Muscle of leg (tissue), 11 donors: ENCODE results near the gene KCTD2. TPM values are rescaled to one million over a fixed set of nuclear protein-coding genes. Genes with fewer than 3 reads are reported as not detected.
A peak's percentile ranks its signal among the peaks of the same experiment; 100 is the strongest.

Experiments
- DNase-seq: peaks from one replicate; pipeline ENCODE4 v3.0.0; 2013
- H3K27ac ChIP-seq: one replicate; pipeline ENCODE4 v1.5.1; 2013; ENCODE audit warnings: mild to moderate bottlenecking, low read length, control low read depth
- H3K27me3 ChIP-seq: one replicate; pipeline ENCODE4 v1.6.1; 2013; ENCODE audit warnings: low read length; ENCODE audit not compliant: control insufficient read depth, insufficient read depth
- H3K36me3 ChIP-seq: one replicate; pipeline ENCODE4 v1.6.1; 2013; ENCODE audit warnings: low read length; ENCODE audit not compliant: control insufficient read depth, insufficient read depth
- H3K4me1 ChIP-seq: one replicate; pipeline ENCODE4 v1.6.1; 2013; ENCODE audit warnings: low read length; ENCODE audit not compliant: control insufficient read depth, insufficient read depth
- H3K4me3 ChIP-seq: one replicate; pipeline ENCODE4 v1.5.1; 2013; ENCODE audit warnings: low read length, control low read depth
- H3K9me3 ChIP-seq: replicated peaks from 2 replicates; pipeline ENCODE4 v1.6.1; 2013; ENCODE audit warnings: low read depth, low read length; ENCODE audit not compliant: control insufficient read depth
- WGBS: methylation state at CpG from one replicate; pipeline ENCODE4 v1.1.5; 2013; ENCODE audit warnings: missing lambda C conversion rate; ENCODE audit not compliant: insufficient coverage; 5-methylcytosine and 5-hydroxymethylcytosine counted together
- polyA plus RNA-seq, 8 donors: library from polyadenylated mRNA; unstranded; fragments of 120-200 nt; gene quantifications; one replicate each; pipeline versions ENCODE4 v1.2.1 to v1.2.3, GENCODE V29; 2013; ENCODE audit warnings: inconsistent platforms in 1 of 8, low replicate concordance in 1 of 8; ENCODE audit not compliant: insufficient read length in 8 of 8, insufficient read depth in 1 of 8
- total RNA-seq: library from RNA; stranded (reverse); fragments of 120-200 nt; gene quantifications from one replicate; pipeline ENCODE4 v1.2.4, GENCODE V29; 2013

KCTD2 gene
- total and polyA plus RNA-seq, 9 donors = 16.8 to 24.7 (median 22.2) TPM

DNA sequence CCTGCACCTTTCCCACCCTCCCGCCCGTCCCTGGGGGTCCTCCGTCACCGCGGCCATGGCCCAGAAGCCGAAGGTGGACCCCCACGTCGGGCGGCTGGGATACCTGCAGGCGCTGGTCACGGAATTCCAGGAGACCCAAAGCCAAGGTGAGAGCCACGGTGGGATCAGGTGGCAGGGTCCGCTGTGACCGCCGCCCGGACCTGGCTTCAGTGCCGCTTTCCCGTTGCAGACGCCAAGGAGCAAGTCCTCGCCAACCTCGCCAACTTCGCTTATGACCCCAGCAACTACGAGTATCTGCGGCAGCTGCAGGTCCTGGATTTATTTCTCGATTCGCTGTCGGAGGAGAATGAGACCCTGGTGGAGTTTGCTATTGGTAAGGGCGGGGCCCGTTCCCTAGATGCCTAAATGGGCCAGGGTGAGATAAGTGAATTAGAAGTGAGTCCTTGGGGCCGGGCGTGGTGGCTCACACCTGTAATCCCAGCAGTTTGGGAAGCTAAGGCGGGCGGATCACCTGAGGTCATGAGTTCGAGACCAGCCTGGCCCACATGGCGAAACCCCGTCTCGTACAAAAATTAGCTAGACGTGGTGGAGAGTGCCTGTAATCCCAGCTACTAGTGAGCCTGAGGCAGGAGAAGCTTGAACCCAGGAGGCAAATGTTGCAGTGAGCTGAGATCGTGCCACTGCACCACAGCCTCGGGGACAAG, 63.4 kb downstream of the KCTD2 start:
- Histone ChIP-seq H3K27me3 (peaks cover 7% of the 10 kb centered on the region), H3K4me3 (peak overlapping the region; percentile 84), H3K36me3 (peaks cover 3% of the 10 kb centered on the region), H3K9me3 (no peaks in the 10 kb centered on the region), H3K27ac (no peak overlapping the region), H3K4me1 (peaks cover 32% of the 10 kb centered on the region)
- 23% methylated on average over 36 of the region's 40 CpGs for WGBS
- DNase-seq = no peak

DNA sequence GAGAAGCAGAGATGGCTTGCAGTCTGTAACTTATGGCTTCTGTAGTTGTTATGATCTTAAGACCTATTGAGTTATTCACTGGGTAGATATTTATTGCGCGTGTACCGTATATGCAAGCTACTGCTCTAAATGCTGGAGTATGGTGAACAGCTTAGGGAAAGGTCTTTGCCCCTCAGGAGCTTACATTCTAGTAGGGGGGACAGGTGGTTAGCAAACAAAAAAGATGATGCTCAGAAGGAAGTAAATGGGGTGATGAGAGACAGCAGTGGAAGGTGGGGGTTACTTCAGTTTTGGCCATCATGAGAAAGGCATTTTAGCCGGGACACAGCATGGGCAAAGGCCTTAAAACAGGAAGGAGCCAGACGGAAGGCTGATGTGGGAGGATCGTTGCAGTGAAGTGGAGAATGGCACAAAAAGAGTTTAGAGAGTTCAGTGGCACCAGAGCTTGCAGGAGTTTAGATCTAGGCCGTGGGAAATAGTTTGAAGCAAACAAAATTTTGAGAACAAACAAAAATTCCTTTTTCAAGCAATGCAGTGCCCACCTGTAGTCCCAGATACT, 64.8 kb downstream of the KCTD2 start:
- 81% methylated on average over 6 of the region's 7 CpGs for WGBS
- H3K4me1 ChIP-seq = peaks cover 32% of the 10 kb centered on the region
- H3K4me3 ChIP-seq = no peak overlapping the region

DNA sequence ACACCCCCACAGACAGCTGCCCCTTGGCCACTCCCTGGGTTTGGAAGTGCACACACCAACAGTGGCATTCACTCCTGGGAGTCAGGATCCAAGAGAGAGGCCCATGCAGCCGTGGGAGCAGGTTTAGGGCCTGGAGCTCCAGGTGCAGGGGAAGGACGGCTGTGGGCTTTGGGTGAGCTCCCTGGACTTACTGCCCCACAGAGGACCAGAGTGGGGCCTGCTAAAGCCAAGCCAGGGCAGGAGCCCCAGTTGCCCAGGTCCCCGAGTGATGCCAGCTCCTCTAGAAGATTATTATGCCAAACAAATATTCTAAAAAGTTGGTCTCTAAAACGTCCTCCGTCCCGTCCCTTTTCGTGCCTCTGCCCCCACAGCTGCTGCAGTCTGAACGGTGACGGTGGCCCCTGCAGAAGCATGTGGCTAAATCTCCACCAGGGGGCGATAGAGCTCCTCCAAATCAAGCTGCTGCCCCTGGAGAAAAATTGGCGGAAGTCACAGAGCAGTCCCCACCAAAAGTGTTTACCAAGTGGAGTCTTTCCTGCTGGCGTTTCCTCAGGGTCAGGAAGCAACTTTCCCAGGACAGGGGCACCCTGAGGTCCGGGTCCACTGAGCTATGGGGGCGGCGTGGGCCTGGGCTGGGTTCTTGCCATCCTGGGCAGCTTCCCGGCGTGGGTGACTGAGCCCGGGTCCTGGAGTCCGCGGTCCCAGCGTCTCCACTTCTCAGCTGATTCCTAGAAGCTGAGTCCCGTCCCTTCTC, 67.0 kb downstream of the KCTD2 start:
- Histone ChIP-seq H3K4me1 (peaks cover 31% of the 10 kb centered on the region), H3K9me3 (no peaks in the 10 kb centered on the region), H3K27me3 (peaks cover 1% of the 10 kb centered on the region), H3K4me3 (peak overlapping the region; percentile 43), H3K27ac (peak overlapping the region; percentile 82), H3K36me3 (peaks cover 8% of the 10 kb centered on the region)
- WGBS = 3% methylated on average over 19 of the region's 22 CpGs
- DNase-seq = peak; percentile 96

More for the DNA sequence above, 64.8 kb downstream of the KCTD2 start:
- H3K27me3 ChIP-seq = peaks cover 7% of the 10 kb centered on the region
- H3K9me3 ChIP-seq = no peaks in the 10 kb centered on the region
- no peak overlapping the region for H3K27ac ChIP-seq
- no peak for DNase-seq
- H3K36me3 ChIP-seq = peaks cover 3% of the 10 kb centered on the region

DNA sequence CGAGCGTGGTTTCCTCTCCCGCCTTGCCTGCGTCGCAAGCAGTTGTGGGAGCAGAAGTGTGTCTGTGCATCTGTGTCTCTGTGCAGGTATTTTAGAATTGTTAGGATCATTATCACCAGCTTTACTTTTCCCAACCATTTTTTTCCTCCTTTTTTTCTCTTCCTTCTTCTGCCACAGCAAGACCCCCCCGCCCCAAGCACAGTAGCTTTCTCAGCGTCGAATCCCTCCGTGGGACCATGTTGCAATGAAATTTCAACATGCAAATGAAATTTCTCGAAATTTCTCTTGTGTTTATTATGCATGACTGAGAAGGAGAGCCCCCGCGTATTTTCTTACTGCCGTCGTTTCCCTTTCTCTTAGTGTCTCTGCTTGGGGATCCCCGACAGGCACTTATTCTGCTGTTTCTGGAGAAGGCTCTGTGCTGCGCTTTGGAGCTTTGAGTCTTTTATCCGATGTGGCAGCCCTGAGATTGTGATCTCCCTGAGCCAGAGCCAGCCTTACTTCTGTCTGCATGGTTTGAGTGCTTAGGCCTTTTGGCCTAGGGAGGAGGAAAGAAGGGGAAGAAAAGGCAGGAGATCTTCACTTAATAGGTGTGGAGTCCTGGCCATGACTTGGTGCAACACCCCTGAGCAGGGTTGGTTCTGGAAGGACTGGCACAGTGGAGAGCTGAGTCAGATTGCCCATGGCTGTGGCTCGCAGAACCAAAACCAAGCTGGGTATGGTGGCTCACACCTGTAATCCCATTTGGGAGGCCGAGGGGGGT, 67.7 kb downstream of the KCTD2 start:
- H3K4me1 ChIP-seq = peaks cover 25% of the 10 kb centered on the region
- peaks cover 11% of the 10 kb centered on the region for H3K36me3 ChIP-seq
- H3K9me3 ChIP-seq = no peaks in the 10 kb centered on the region
- H3K4me3 ChIP-seq = peak overlapping the region; percentile 43
- peak overlapping the region; percentile 82 for H3K27ac ChIP-seq
- no peaks in the 10 kb centered on the region for H3K27me3 ChIP-seq
- DNase-seq = no peak
- 57% methylated on average over 5 of the region's 19 CpGs for WGBS

Other genes starting within 250 kb of the KCTD2 start
- gene GRIN2C, start 187.3 kb upstream of the KCTD2 start, total RNA-seq = 2.3 TPM
- 1 to 10 TPM in 4 of 8 donors, under 1 TPM in 4; 0.64 to 1.6 (median 0.99) TPM for gene GRIN2C, start 187.3 kb upstream of the KCTD2 start, polyA plus RNA-seq
- 2.7 TPM for gene FDXR, start 174.2 kb upstream of the KCTD2 start, total RNA-seq
- gene FDXR, start 174.2 kb upstream of the KCTD2 start, polyA plus RNA-seq = 1 to 10 TPM; 2.4 to 5.4 (median 3.0) TPM
- not detected for gene FADS6, start 153.6 kb upstream of the KCTD2 start, total RNA-seq
- under 1 TPM in 5 of 8 donors, not detected in 3; 0.07 to 0.56 (median 0.09) TPM for gene FADS6, start 153.6 kb upstream of the KCTD2 start, polyA plus RNA-seq
- gene USH1G, start 124.0 kb upstream of the KCTD2 start, total RNA-seq = not detected
- gene USH1G, start 124.0 kb upstream of the KCTD2 start, polyA plus RNA-seq = under 1 TPM in 4 of 8 donors, not detected in 4; 0.02 to 0.53 (median 0.07) TPM
- not detected for gene OTOP2, start 123.0 kb upstream of the KCTD2 start, total RNA-seq
- not detected for gene OTOP2, start 123.0 kb upstream of the KCTD2 start, polyA plus RNA-seq
- gene OTOP3, start 111.3 kb upstream of the KCTD2 start, total RNA-seq = not detected
- under 1 TPM in 1 of 8 donors, not detected in 7; 0.89 TPM for gene OTOP3, start 111.3 kb upstream of the KCTD2 start, polyA plus RNA-seq
- 2.7 TPM for gene HID1, start 74.5 kb upstream of the KCTD2 start, total RNA-seq
- 10 to 100 TPM in 1 of 8 donors, 1 to 10 TPM in 7; 4.3 to 12.6 (median 6.8) TPM for gene HID1, start 74.5 kb upstream of the KCTD2 start, polyA plus RNA-seq
- 3.4 TPM for gene CDR2L, start 59.6 kb upstream of the KCTD2 start, total RNA-seq
- gene CDR2L, start 59.6 kb upstream of the KCTD2 start, polyA plus RNA-seq = 10 to 100 TPM in 2 of 8 donors, 1 to 10 TPM in 6; 7.7 to 12.2 (median 8.9) TPM
- 34.0 TPM for gene MRPL58, start 34.6 kb upstream of the KCTD2 start, total RNA-seq
- 10 to 100 TPM; 17.6 to 25.2 (median 21.1) TPM for gene MRPL58, start 34.6 kb upstream of the KCTD2 start, polyA plus RNA-seq
- gene ATP5PD, start 256 bp upstream of the KCTD2 start, total RNA-seq = 332 TPM
- gene ATP5PD, start 256 bp upstream of the KCTD2 start, polyA plus RNA-seq = 100 to 1,000 TPM; 216 to 280 (median 246) TPM
- 4.4 TPM for gene SLC16A5, start 40.7 kb downstream of the KCTD2 start, total RNA-seq
- 10 to 100 TPM in 2 of 8 donors, 1 to 10 TPM in 6; 7.8 to 12.7 (median 8.4) TPM for gene SLC16A5, start 40.7 kb downstream of the KCTD2 start, polyA plus RNA-seq
- 2.4 TPM for gene ARMC7, start 62.7 kb downstream of the KCTD2 start, total RNA-seq
- gene ARMC7, start 62.7 kb downstream of the KCTD2 start, polyA plus RNA-seq = 1 to 10 TPM; 6.2 to 7.9 (median 7.5) TPM
- 55.6 TPM for gene NT5C, start 84.5 kb downstream of the KCTD2 start, total RNA-seq
- 10 to 100 TPM; 38.3 to 53.8 (median 42.4) TPM for gene NT5C, start 84.5 kb downstream of the KCTD2 start, polyA plus RNA-seq
- gene JPT1, start 107.3 kb downstream of the KCTD2 start, total RNA-seq = 138 TPM
- 100 to 1,000 TPM; 223 to 361 (median 294) TPM for gene JPT1, start 107.3 kb downstream of the KCTD2 start, polyA plus RNA-seq
- gene SUMO2, start 135.7 kb downstream of the KCTD2 start, total RNA-seq = 242 TPM
- 100 to 1,000 TPM; 340 to 477 (median 387) TPM for gene SUMO2, start 135.7 kb downstream of the KCTD2 start, polyA plus RNA-seq
- 33.5 TPM for gene NUP85, start 158.5 kb downstream of the KCTD2 start, total RNA-seq
- gene NUP85, start 158.5 kb downstream of the KCTD2 start, polyA plus RNA-seq = 10 to 100 TPM; 35.1 to 51.2 (median 44.3) TPM
- gene GGA3, start 214.4 kb downstream of the KCTD2 start, total RNA-seq = 13.3 TPM
- 10 to 100 TPM; 26.7 to 35.9 (median 30.6) TPM for gene GGA3, start 214.4 kb downstream of the KCTD2 start, polyA plus RNA-seq
- gene MRPS7, start 214.7 kb downstream of the KCTD2 start, total RNA-seq = 71.7 TPM
- 10 to 100 TPM; 51.2 to 69.9 (median 60.1) TPM for gene MRPS7, start 214.7 kb downstream of the KCTD2 start, polyA plus RNA-seq
- gene MIF4GD, start 224.0 kb downstream of the KCTD2 start, total RNA-seq = 9.4 TPM
- gene MIF4GD, start 224.0 kb downstream of the KCTD2 start, polyA plus RNA-seq = 10 to 100 TPM in 7 of 8 donors, 1 to 10 TPM in 1; 9.9 to 14.8 (median 12.6) TPM
- gene SLC25A19, start 242.2 kb downstream of the KCTD2 start, total RNA-seq = 7.0 TPM
- 1 to 10 TPM; 6.1 to 8.3 (median 7.3) TPM for gene SLC25A19, start 242.2 kb downstream of the KCTD2 start, polyA plus RNA-seq